Panc1 (cell line): ENCODE results near the gene HLA-G.

ENCODE experiments used
- CTCF ChIP-seq: fragments of 450-650 bp; IDR thresholded peaks from 2 replicates; pipeline ENCODE4 v1.5.1; 2017; ENCODE audit warnings: mild to moderate bottlenecking
- POLR2AphosphoS5 ChIP-seq: IDR thresholded peaks from 2 replicates; pipeline ENCODE4 v1.6.1; 2012; ENCODE audit warnings: mild to moderate bottlenecking, low read depth, low read length, moderate library complexity

GRCh38 chr6:29865631-29866030 is 38.0 kb downstream of the HLA-G start:
- TF ChIP-seq CTCF (no peak), POLR2AphosphoS5 (no peak)
